GM19035 (cell line): ENCODE data around the gene SUB1.

Source experiments
- ATAC-seq: cut with Tn5 transposase; IDR thresholded peaks from one replicate; pipeline ENCODE4 v1.9.1; 2021; ENCODE audit not compliant: unreplicated experiment

SUB1 gene

GRCh38 chr5:32638309-32638708 is 53.0 kb downstream of the SUB1 start:
- ATAC-seq, result no peak

DNA sequence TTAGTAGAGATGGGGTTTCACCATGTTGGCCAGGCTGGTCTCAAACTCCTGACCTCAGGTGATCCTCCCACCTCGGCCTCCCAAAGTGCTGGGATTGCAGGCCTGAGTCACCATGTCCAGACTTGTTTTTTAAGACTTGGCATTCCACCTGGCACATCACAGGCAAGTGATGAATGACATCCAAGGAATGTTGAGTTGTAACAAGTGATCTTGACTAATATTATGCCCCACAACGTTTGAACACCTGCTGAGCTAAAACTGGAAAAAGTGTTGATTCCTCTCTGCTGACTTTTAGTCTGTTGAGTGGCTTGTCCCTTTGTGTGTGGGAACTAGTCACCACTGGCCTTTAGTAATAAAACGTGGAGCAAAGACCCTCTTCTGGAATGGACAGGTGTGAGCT is 54.6 kb downstream of the SUB1 start:
- no peak for ATAC-seq

- ATAC-seq, result no peak
Observed at GRCh38 chr5:32642276-32643002, 57.1 kb downstream of the SUB1 start.

GRCh38 chr5:32645246-32645645 is 59.9 kb downstream of the SUB1 start:
- no peak for ATAC-seq

GRCh38 chr5:32646061-32646969 is 61.0 kb downstream of the SUB1 start:
- ATAC-seq, result no peak

DNA sequence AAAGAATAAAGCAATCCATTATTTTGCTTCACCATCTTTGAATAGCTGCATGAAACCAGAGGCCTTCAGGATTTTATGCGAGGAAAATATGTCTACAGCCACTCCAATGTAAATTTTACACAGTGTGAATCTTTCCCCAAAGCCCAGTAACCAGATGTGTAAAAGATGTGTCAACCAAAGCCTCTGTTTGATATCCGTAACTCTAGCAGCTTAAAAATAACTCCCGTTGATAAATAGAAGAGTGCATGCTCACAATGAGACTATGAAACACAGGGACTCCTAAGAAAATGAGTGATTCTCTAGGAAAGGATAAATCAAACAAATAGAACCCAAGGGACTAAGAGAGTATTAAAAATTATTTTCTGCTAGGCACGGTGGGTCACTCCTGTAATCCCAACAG is 65.7 kb downstream of the SUB1 start:
- ATAC-seq, result no peak

DNA sequence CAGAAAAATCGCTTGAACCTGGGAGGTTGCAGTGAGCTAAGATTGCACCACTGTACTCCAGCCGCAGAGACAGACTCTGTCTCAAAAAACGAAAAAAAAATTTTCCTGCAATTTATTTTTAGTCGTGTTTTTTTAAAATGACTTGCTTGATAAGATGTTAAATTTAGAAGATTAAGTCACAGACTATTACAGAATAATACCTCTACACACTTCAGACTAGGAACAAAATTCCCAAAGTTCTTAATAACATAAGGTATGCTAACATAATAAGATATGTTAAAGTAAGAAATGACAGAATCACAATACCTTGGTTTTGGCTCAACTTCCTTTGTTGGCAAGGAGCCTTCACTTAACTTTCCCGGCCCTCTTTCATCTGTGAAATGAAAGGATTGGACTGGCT is 66.3 kb downstream of the SUB1 start:
- ATAC-seq, result no peak
